ENCODE data around the gene TRPM8.
A peak's percentile ranks its signal among the peaks of the same experiment; 100 is the strongest.
"Not testable (repeated sequence)": the region's sequence is repeated elsewhere in the genome, so short reads cannot be mapped to it uniquely, and the experiment has no call there.

TRPM8 gene

GRCh38 chr2:233917116-233917515, at the start of gene TRPM8:
Gene TRPM8 (plus strand): TSS chr2:233917373. CDS start chr2:233926538, 9,165 bp downstream.
- Histone ChIP-seq H3K9me3 (ENCODE audit: control insufficient read depth, insufficient read depth, low read length) (no peaks in the 10 kb centered on the region), H3K4me1 (ENCODE audit: insufficient read depth, low read length) (no peaks in the 10 kb centered on the region), H3K9ac (ENCODE audit: low read depth, low read length) (no peak within 1 kb of the TSS), H3K36me3 (ENCODE audit: insufficient read depth, low read length) (no peaks in the 10 kb centered on the region)

GRCh38 chr2:233867993-233868532, 49.1 kb upstream of the TRPM8 start, which contains the start of gene MSL3B:
Gene MSL3B (minus strand): TSS chr2:233868386.
- peaks cover 4% of the 10 kb centered on the region; the same call in 1 of the 2 replicates for H3K36me3 ChIP-seq (ENCODE audit: insufficient read depth, low read length)
- no peaks in the 10 kb centered on the region for H3K9me3 ChIP-seq (ENCODE audit: control insufficient read depth, insufficient read depth, low read length)
- peak within 1 kb of the TSS; percentile 98 for H3K9ac ChIP-seq (ENCODE audit: low read depth, low read length)
- 0 out of 2 replicates have a peak, but pooled peaks cover 3% of the 10 kb centered on the region for H3K4me1 ChIP-seq (ENCODE audit: insufficient read depth, low read length)

- H3K9me3 ChIP-seq (ENCODE audit: control insufficient read depth, insufficient read depth, low read length), result no peaks in the 10 kb centered on the region
- no peaks in the 10 kb centered on the region for H3K36me3 ChIP-seq (ENCODE audit: insufficient read depth, low read length)
These were observed 45.7 kb upstream of the TRPM8 start for GRCh38 chr2:233871432-233871831.

GRCh38 chr2:233872125-233872524, 45.0 kb upstream of the TRPM8 start:
- H3K36me3 ChIP-seq (ENCODE audit: insufficient read depth, low read length), result not testable (repeated sequence)

More at GRCh38 chr2:233871432-233871831, 45.7 kb upstream of the TRPM8 start:
- Histone ChIP-seq H3K4me1 (ENCODE audit: insufficient read depth, low read length) (no peaks in the 10 kb centered on the region), H3K9ac (ENCODE audit: low read depth, low read length) (no peak overlapping the region)

DNA sequence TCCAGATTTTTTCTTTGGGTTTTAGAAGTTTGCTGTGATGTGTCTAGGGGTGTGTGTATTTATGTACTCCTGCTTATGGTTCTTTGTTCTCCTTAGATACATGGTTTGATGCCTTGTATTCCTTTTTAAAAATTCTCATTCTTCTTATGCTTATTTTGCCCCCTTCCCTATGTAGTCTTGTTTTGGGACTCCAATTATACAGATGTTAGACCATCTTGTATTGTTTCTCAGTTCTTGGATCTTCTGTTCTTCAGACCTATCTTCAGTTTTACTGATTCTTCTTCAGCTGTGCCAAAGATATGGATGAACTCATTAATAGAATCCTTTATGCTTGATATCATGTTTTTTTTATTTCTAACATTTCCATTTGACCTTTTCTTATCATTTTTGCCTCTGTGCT, 34.8 kb upstream of the TRPM8 start:
- Histone ChIP-seq H3K9ac (ENCODE audit: low read depth, low read length) (no peak overlapping the region), H3K36me3 (ENCODE audit: insufficient read depth, low read length) (no peaks in the 10 kb centered on the region), H3K4me1 (ENCODE audit: insufficient read depth, low read length) (no peaks in the 10 kb centered on the region), H3K9me3 (ENCODE audit: control insufficient read depth, insufficient read depth, low read length) (0 out of 2 replicates have a peak, but pooled peaks cover 4% of the 10 kb centered on the region)

More at GRCh38 chr2:233872125-233872524, 45.0 kb upstream of the TRPM8 start:
- H3K9me3 ChIP-seq (ENCODE audit: control insufficient read depth, insufficient read depth, low read length); H3K4me1 ChIP-seq (ENCODE audit: insufficient read depth, low read length); H3K9ac ChIP-seq (ENCODE audit: low read depth, low read length): not testable (repeated sequence)

DNA sequence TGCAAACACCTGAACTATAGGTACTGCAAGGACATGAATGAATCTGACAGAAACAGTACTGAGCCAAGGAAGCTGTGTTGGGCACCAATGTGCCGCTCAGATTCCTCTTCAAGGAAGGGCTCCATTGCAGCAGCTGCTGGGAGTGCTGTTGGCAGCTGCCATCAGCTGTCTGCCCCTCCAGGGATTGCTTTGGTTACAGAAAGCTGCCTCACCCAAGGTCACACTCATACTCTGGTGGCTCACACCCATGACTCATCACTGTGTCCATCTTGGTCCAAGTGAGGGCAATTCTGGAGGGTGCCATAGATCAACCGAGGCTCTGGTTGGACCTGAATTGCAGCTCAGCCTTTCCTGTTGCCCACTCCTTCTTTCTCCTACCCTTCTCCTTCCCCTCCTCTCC, 24.4 kb upstream of the TRPM8 start:
- no peaks in the 10 kb centered on the region; the same call in 1 of the 2 replicates for H3K4me1 ChIP-seq (ENCODE audit: insufficient read depth, low read length)
- no peaks in the 10 kb centered on the region for H3K9me3 ChIP-seq (ENCODE audit: control insufficient read depth, insufficient read depth, low read length)
- H3K9ac ChIP-seq (ENCODE audit: low read depth, low read length), result no peak overlapping the region
- H3K36me3 ChIP-seq (ENCODE audit: insufficient read depth, low read length), result no peaks in the 10 kb centered on the region

- not testable (repeated sequence) for H3K4me1 ChIP-seq (ENCODE audit: insufficient read depth, low read length); H3K9me3 ChIP-seq (ENCODE audit: control insufficient read depth, insufficient read depth, low read length); H3K36me3 ChIP-seq (ENCODE audit: insufficient read depth, low read length); H3K9ac ChIP-seq (ENCODE audit: low read depth, low read length)
These were observed 20.9 kb upstream of the TRPM8 start for GRCh38 chr2:233896253-233896652.

- Histone ChIP-seq H3K9ac (ENCODE audit: low read depth, low read length) (no peak overlapping the region), H3K9me3 (ENCODE audit: control insufficient read depth, insufficient read depth, low read length) (no peaks in the 10 kb centered on the region), H3K4me1 (ENCODE audit: insufficient read depth, low read length) (no peaks in the 10 kb centered on the region), H3K36me3 (ENCODE audit: insufficient read depth, low read length) (no peaks in the 10 kb centered on the region)
These were observed 15.8 kb upstream of the TRPM8 start for GRCh38 chr2:233901367-233901766.

DNA sequence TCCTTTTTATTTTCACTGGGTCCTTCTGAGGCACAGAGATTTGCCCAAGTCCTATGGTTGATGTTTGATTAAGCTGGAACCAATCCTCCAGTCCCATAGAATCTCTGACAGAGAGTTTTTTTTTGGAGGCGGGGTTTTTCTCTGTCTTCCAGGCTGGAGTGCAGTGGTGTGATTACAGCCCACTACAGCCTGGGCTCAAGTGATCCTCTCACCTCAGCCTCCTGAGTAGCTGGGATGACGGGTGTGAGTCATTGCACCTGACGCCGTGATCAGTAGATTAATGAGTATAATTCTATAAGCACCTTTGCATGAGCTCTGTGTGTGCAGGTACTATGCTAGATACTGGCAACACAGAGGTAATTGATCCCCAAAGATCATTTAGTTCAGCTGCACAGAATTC, 15.3 kb upstream of the TRPM8 start:
- Histone ChIP-seq H3K4me1 (ENCODE audit: insufficient read depth, low read length) (no peaks in the 10 kb centered on the region), H3K36me3 (ENCODE audit: insufficient read depth, low read length) (no peaks in the 10 kb centered on the region), H3K9me3 (ENCODE audit: control insufficient read depth, insufficient read depth, low read length) (no peaks in the 10 kb centered on the region), H3K9ac (ENCODE audit: low read depth, low read length) (no peak overlapping the region)

DNA sequence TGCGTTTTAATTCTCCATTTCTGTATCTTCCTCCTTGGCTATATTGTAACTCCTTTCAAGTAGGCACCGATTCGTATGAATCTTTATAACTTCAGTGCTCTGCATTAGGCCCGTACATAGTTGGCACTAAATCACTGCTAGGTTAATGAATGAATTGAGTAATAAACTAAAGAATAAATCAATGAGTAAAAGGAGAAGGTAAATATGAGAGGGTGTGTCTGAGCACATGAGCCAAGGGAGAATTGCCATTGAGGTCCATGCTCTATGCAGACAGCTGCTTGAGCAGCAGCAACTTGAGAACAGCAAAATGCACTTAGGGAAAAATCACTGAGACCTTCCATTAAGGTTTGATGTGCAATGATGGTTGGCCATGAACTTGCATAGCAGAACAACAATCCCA, 11.2 kb upstream of the TRPM8 start:
- no peaks in the 10 kb centered on the region for H3K36me3 ChIP-seq (ENCODE audit: insufficient read depth, low read length)
- H3K4me1 ChIP-seq (ENCODE audit: insufficient read depth, low read length), result no peaks in the 10 kb centered on the region
- no peak overlapping the region for H3K9ac ChIP-seq (ENCODE audit: low read depth, low read length)
- H3K9me3 ChIP-seq (ENCODE audit: control insufficient read depth, insufficient read depth, low read length), result no peaks in the 10 kb centered on the region

- H3K9me3 ChIP-seq (ENCODE audit: control insufficient read depth, insufficient read depth, low read length), result no peaks in the 10 kb centered on the region
- H3K9ac ChIP-seq (ENCODE audit: low read depth, low read length), result no peak overlapping the region
- H3K36me3 ChIP-seq (ENCODE audit: insufficient read depth, low read length), result no peaks in the 10 kb centered on the region
- no peaks in the 10 kb centered on the region for H3K4me1 ChIP-seq (ENCODE audit: insufficient read depth, low read length)
These were observed 9.5 kb upstream of the TRPM8 start for GRCh38 chr2:233907627-233908026.

- H3K4me1 ChIP-seq (ENCODE audit: insufficient read depth, low read length), result no peaks in the 10 kb centered on the region
These were observed 4.3 kb upstream of the TRPM8 start for GRCh38 chr2:233912691-233913423.

DNA sequence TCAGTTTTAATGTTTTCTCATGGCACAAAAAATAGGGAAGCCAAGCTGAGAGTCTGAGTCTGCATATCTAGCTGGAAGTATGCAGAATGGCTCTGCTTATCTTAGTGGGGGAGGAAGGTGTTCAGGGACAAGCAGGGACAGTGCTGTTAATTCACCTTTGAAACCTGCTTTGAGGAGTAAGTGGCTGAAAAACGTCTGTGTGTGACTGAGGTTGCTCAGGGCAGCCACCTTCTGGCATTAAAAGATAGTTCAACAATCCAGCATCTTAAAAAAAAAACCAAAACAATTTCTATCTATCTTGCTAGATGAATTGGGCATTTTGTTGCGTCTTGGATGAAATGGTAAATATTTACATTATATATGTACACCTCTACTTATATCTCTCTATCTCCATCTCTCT, 2.0 kb upstream of the TRPM8 start:
- Histone ChIP-seq H3K9ac (ENCODE audit: low read depth, low read length) (no peak overlapping the region), H3K36me3 (ENCODE audit: insufficient read depth, low read length) (no peaks in the 10 kb centered on the region), H3K9me3 (ENCODE audit: control insufficient read depth, insufficient read depth, low read length) (no peaks in the 10 kb centered on the region), H3K4me1 (ENCODE audit: insufficient read depth, low read length) (no peaks in the 10 kb centered on the region)

More at GRCh38 chr2:233912691-233913423, 4.3 kb upstream of the TRPM8 start:
- Histone ChIP-seq H3K9me3 (ENCODE audit: control insufficient read depth, insufficient read depth, low read length) (no peaks in the 10 kb centered on the region), H3K36me3 (ENCODE audit: insufficient read depth, low read length) (no peaks in the 10 kb centered on the region), H3K9ac (ENCODE audit: low read depth, low read length) (no peak overlapping the region)

DNA sequence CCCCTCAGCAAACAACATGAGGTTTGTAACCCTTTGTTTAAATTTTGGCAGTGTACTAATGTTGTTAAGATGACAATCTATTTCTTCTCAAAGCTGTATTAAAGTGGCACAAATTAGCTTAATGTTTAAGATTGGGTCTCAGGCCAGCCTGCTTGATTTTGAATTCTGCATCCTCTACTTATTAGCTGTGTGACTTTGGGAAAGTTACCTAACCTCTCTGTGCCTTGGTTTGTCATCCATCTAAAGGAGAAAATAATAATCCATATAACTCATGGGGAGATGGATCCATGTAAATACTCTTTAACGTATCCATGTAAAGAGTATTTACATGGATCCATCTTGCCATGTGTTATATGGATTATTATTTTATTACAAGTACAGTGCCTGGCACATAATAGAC, 2.1 kb downstream of the TRPM8 start:
- no peaks in the 10 kb centered on the region for H3K36me3 ChIP-seq (ENCODE audit: insufficient read depth, low read length)
- H3K9ac ChIP-seq (ENCODE audit: low read depth, low read length), result no peak overlapping the region
- H3K4me1 ChIP-seq (ENCODE audit: insufficient read depth, low read length), result no peaks in the 10 kb centered on the region
- H3K9me3 ChIP-seq (ENCODE audit: control insufficient read depth, insufficient read depth, low read length), result no peaks in the 10 kb centered on the region

DNA sequence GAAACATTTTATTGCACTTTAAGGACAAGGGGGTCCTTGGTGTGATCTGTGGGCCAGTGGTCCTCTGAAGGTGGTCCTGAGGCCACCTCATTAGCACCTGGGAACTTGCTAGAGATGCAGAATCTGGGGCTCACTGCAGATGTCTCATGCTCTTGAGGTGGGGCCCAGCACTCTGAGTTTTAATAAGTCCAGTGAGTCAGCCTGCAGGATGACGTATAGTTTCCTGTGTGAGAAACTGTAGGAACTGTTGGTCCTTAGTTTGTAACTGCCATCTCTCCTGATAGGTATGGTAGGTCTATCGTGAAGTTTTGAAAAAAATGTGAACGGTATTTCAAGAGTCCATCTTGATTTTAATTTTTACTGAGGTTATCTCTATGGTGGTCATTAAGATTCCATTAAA, 2.8 kb downstream of the TRPM8 start:
- no peaks in the 10 kb centered on the region for H3K36me3 ChIP-seq (ENCODE audit: insufficient read depth, low read length)
- H3K9ac ChIP-seq (ENCODE audit: low read depth, low read length), result no peak overlapping the region
- no peaks in the 10 kb centered on the region for H3K4me1 ChIP-seq (ENCODE audit: insufficient read depth, low read length)
- H3K9me3 ChIP-seq (ENCODE audit: control insufficient read depth, insufficient read depth, low read length), result no peaks in the 10 kb centered on the region

Measured in ES-I3 (cell line).